ENCODE results near the gene TSFM.

TSFM gene

DNA sequence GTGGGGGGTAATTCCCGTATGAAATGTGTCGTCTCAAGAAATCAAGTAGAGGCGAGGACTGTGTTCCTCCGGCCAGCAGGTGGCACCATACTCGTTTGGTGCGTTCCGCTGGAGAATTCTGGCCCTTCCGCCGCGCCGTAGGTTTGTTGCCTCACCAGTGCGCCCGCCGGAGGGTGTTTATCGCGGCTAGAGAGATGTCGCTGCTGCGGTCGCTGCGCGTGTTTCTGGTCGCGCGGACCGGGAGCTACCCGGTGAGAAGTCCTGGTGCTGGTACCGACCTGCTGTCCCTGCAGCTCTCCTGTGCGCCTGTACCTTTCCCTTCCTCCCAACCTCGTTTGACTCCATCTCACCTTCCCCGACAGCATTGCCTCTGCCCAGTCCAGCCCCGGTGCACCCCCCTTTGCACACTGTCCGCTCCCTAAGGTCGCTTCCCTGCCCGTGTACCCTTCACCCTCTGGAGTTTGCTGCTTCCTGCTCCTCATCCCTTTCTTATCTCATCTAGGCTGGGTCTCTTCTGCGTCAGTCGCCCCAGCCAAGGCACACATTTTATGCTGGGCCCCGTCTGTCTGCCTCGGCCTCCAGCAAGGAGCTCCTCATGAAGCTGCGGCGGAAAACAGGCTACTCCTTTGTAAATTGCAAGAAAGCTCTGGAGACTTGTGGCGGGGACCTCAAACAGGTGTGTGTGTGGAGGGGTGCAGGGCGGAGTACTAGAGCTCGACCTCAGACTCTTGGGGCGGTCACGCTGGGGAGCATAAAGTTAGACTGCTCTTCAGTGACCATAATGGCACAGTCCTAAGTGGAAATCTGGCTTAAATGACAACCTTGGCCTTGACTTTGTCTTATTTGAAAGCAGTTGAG, at the start of gene TSFM:
TSS of gene TSFM (plus strand) at position 180 of the 858 bp plus-strand sequence. CDS start at position 195, 15 bp downstream.
- peak; percentile 95 for DNase-seq

GRCh38 chr12:57733928-57734327, 48.7 kb upstream of the TSFM start:
- DNase-seq, result no peak

- DNase-seq, result no peak
Measured at GRCh38 chr12:57734591-57734990, 48.0 kb upstream of the TSFM start.

DNA sequence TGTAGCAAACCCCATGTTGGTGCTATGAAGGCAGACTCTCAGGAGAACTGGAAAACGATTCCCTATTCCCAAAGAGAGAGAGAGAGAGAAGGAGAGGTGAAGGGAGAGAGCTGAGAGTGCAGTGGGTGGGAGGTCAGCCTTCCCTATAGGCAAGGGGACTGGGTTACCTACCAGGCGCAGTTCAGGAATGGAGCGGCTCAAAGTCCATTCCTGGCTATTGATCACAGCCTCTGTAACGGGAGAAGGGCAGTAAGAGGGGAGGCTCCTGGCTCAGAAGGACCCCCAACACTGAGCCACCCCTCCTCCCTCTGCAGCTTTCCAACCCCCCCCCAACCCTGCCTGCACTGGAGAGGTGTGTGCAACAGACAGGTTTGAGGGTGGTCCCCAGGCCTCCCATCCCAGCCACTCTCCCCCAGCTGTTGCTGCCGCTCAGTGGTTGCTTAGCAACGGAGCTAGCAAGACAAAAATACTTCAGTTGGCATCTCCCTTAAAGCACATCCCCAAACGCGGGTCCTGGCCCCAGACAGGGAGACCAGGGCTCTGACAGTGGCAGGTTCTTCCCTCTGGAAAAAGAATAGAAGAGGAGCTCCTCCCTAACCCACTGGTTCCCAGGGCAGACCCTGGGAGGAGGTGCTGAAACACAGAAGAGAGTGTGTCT, 47.3 kb upstream of the TSFM start:
- peak; percentile 31 for DNase-seq

DNA sequence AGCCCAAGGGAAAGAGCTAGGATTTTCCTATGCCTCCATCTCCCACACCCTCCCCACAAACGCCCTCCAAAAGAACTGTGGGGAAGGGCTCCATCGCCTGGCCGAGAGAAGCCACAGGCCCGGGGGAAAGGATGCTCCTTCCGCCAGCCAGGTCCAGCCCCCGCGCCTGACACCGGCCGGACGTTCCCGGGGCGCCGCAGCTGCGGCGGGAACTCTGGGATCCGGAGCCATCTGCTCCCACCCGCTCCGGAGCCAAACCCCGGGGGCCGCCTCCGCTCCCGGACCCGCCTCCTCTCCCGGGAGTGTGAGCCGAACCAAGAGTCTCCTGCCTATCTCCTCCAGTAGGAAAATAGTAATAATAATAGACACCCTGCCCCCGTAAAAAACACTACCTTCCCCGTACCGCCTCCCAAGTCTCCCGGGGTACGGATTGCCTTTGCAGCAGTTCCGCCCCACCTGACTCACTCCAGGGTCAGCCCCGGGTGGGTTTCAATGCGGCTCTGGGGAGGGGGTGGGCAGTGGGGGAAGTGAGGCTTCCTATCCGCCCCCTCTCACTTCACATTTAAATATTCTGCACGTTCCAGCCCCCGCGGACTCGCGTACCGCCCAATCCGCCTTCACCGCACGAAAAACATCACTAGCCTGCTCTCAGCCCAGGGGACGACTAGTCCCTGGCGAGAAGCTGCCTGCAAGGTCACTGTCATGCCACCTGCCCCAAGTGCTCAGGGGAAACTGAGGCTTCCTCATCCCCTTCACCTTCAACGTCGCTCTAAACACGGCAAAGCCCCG, 46.4 kb upstream of the TSFM start:
- DNase-seq, result peak; percentile 50

DNA sequence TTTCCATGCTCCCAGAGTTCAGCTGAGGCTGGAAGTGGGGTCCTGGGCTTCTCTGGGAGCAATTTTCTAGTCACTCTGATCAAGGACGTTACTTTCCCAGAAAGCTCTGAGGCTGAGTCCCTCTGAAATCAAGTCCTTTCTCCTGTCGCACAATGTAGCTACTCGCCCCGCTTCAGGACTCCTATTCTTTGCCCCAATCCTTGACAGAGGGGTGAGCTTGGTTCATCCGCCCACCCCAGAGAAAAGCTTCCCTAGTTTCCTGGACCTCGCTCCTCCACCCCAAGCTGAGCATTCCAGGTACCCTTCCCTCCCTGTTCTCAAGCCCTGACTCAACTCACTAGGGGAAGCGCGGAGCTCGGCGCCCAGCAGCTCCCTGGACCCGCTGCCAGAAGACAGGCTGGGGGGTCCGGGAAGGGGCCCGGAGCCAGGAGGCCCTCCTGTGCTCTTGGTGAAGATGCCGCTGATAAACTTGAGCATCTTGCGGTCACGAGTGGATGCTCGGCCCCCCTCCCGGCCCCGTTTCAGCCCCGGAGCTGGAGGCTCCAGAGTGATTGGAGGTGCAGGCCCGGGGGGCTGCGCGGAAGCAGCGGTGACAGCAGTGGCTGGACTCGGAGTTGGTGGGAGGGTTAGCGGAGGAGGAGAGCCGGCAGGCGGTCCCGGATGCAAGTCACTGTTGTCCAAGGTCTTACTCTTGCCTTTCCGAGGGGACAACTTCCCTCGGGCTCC, 45.7 kb upstream of the TSFM start:
- no peak for DNase-seq

- DNase-seq, result no peak
Measured at GRCh38 chr12:57737467-57738460, 44.8 kb upstream of the TSFM start.

DNA sequence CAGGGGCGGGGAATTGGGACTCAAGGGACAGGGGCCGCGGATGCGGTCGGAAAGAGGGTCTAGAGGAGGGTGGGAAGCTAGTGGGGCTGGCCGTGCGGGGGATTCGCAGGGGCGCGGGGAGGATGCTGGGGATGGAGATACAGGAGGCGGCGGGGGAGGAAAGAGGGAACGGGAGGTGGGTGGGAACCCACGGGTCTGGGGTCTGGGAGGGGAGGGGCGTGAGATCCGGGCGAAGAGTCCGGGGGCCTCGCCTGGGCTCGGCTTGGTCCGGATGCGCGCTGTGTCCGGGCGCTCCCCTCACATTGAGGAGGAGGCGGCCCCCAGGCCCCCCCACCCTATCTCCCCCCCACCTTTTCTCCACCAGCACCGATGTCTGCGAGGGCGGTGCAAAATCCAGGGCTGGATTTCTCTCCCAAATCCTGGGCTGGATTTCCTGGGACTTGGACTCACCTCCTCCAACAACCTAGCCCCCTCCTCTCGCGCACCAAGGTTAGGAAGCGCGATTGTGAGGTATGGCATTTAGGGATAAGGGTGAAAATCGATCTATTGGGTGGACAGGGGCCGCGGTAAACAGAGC, 43.8 kb upstream of the TSFM start, which contains the start of gene AGAP2:
TSS of gene AGAP2 (minus strand) at position 82 of the 577 bp plus-strand sequence. CDS start 496 bp downstream, outside the sequence.
- DNase-seq, result peak; percentile 48

DNA sequence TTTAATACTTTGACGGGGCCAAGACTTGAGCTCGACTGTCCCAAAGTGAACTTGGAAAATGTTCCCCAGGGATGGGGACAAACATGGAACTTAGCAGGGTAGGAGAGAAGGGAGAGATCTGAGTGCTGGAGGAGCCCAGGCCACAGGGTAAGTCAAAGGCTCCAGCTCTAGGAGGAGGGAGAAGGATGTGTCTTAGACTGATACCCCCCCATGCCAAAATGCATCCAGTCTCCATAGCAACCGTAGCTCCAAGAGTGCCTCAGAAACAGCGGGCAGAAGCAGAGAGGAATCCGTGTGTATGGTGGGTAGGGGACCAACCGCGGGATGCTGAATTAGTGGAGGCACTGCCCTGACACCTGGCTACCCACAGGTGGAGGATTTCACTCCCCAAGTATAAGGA, 43.2 kb upstream of the TSFM start:
- DNase-seq, result no peak

GRCh38 chr12:57739914-57740538, 42.6 kb upstream of the TSFM start:
- no peak for DNase-seq

DNA sequence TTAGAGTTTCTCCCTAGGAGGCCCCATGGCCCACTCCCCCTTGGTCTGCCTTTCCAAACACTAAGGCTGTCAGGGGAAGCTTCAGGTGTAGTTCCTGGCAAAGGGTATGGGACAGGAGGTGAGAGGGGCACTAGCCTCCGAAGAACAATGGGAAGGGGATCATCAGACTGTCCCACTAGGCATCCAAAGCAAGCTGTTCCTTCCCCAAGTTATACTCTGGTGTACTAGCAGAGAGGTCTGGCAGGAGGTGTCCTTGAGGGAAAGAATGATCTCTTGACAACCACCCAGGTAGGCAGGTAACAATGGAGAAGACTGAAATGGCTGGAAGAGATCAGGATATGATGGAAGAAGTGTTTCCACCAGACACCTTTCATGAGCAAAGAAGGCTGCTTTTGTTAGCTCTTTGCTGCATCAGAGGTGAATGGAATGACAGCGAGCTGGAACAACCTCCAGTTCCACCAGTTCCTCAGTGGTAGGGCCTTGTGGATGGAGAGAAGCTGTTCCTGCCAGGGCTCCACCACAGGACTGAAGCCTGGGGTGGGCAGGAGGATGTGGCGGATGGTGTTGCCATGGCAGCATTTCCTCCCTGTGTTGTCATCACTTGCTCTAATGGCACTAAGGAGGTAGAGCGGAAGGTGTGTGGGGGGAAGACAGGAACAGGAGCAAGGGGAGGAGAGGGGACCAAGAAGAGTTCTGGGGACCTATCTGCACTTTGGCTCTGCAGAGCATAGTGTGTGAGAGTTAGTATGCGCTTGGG, 41.8 kb upstream of the TSFM start:
- no peak for DNase-seq

DNA sequence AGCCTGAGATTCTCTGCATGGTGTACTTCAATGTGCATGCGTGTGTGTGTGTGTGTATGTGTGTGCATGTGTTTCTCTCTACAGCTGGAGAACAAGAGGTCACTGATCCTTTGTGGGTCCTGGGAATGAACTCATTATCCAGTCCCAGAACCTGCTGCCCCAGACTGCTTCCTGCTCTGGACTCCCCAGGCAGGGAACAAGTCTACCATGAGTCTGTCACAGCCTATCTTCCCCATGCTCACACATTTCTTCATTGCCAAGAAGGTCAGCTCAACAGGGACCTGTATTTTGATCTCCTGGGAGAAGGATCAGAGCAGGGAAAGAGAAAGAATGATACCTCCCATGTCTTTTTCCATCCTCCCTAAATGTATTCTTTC, 41.2 kb upstream of the TSFM start:
- no peak for DNase-seq

DNA sequence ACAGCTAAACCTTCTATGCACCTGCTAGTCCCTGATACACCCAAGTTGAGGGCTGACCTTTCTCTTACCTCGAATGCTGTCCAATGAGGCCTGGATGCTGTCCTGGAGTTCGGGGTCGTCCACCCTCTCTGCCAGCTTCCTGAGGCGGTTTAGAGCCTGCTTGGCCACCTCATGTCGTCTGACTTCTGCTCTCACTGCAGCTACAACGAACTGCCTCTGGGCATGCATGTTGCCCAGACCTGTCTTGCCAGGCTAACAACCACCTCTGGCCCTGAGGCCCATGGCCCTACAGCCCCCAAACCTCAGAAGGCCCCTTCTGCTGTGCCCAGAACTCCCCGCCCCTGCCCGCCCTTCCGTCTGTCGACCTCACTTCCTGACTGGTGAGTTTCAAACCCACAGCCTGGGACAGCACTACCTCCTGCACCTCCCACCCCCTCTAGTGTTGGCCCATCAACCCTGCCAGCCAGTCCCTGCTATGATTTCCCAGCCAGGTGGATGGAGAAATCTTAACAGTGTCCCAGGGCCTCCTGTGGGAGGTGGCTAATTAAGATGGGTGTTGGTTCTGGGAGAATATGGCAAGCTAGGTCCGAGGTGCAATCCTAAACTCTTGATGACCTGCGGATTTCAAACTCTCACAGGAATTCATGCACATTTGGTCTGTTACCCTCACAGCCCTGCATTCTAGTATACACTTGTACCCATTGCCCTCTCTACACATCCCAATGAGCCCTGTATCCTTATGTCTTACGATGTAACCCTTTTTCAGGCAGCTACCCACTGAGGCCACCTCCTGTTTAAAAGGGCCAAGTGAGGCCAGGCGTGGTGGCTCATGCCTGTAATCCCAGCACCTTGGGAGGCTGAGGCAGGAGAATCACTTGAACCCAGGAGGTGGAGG, 40.5 kb upstream of the TSFM start:
- no peak for DNase-seq

GRCh38 chr12:57743769-57744168, 38.8 kb upstream of the TSFM start:
- no peak for DNase-seq

DNA sequence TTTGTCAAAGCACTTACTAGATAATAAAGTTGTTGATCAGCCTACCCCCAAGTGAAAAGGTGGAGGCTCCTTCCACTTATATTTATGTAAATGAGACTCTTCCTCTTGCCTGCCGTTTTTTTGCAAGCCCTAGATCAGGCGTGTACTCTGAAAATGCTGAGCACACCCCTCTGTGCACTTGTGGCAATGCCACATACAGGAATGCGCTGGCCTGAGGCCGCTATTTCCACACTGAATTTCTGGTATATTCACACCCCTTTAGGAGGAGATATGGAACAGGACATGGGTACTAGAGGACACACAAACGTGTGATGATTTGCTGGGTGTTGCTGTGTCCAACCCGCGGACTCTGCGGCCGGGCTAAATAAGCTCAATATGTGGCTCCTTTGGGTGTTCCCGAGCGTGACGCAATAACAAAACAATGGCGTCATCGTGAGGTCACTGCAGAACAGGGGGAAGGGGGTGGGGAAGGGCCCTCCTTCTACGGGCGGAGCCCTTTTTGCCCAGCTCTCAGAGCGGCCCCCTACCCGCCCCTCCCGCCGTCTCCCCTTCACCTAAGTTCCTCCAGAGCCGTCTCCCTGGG, 38.3 kb upstream of the TSFM start:
- DNase-seq, result peak; percentile 92

GRCh38 chr12:57744777-57745484, 37.7 kb upstream of the TSFM start, which contains the start of gene TSPAN31:
TSPAN31 (plus strand) TSS chr12:57745039; CDS start chr12:57745155, 116 bp downstream.
- DNase-seq, result peak; percentile 96

DNA sequence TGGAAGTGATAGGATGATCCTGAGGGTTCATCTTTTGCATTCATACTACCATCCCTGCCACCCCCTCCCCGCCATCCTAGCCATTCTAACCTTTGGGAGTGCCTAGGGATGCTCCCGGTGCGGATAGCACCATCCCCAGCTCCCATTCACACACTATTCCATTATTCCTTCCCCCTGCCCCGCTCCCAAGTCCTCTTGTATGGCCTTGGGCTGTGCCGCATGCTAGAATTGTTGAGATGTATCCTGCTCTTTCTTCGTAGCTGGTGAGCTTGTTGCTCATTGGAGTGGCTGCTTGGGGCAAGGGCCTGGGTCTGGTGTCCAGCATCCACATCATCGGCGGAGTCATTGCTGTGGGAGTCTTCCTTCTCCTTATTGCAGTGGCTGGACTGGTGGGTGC, 37.1 kb upstream of the TSFM start:
- DNase-seq, result no peak

Measured in NCI-H345 (cell line).